SIG-M5 treated with dmso at 0.1 percent for 504 hours (cell line): ENCODE results near the gene RAB12.

Experiments used
- DNase-seq: peaks from one replicate; lab custom pipeline; 2025; ENCODE audit not compliant: unreplicated experiment; lab: John Stamatoyannopoulos, UW

The RAB12 gene

GRCh38 chr18:8681196-8681595 is 72.0 kb downstream of the RAB12 start:
- no peak for DNase-seq

GRCh38 chr18:8684577-8684976 is 75.3 kb downstream of the RAB12 start:
- DNase-seq = no peak

GRCh38 chr18:8685141-8685913 is 76.1 kb downstream of the RAB12 start:
- no peak for DNase-seq

- DNase-seq = no peak
These were observed 76.6 kb downstream of the RAB12 start for GRCh38 chr18:8685914-8686216.

GRCh38 chr18:8686611-8687010 is 77.4 kb downstream of the RAB12 start:
- DNase-seq = no peak

- no peak for DNase-seq
These were observed 79.1 kb downstream of the RAB12 start for GRCh38 chr18:8688216-8688800.

- no peak for DNase-seq
These were observed 79.6 kb downstream of the RAB12 start for GRCh38 chr18:8688816-8689215.
